A673 (cell line): ENCODE results near the gene ZFR. TPM values are rescaled to one million over a fixed set of nuclear protein-coding genes. Genes with fewer than 3 reads are reported as not detected.
"Not testable (repeated sequence)": the region's sequence is repeated elsewhere in the genome, so short reads cannot be mapped to it uniquely, and the experiment has no call there.

Experiments
- BruUV-seq: library from RNA; stranded (reverse); fragments of 400-500 nt; replicated peaks from 2 replicates; lab custom pipeline; 2021; lab: Mats Ljungman, UMichigan
- CTCF ChIA-PET: fragments of 300-600 bp; sonication (Branson Sonifier 250); formaldehyde crosslinking; loops from one replicate; lab custom pipeline; 2022; ENCODE audit warnings: antibody characterized with exemption; lab: Charles Lee
- POLR2A ChIA-PET: fragments of 300-600 bp; sonication (Branson Sonifier 250); formaldehyde crosslinking; loops from one replicate; lab custom pipeline; 2022; ENCODE audit warnings: antibody characterized with exemption; ENCODE audit not compliant: low non-redundant PET; lab: Charles Lee
- DNase-seq: peaks from one replicate; pipeline ENCODE4 v3.0.0-alpha.2; 2015; ENCODE audit warnings: low spot score
- H3K27ac ChIP-seq: fragments of 200-600 bp; sonication (generic); 2 replicates; pipeline ENCODE4 v1.5.1; 2016; ENCODE audit warnings: mixed run types, low read depth, mild to moderate bottlenecking, mixed read lengths, antibody characterized with exemption, low read length; ENCODE audit not compliant: poor library complexity, severe bottlenecking
- H3K27me3 ChIP-seq: fragments of 200-600 bp; sonication (generic); replicated peaks from 2 replicates; pipeline ENCODE4 v1.6.1; 2017; ENCODE audit warnings: mixed run types, low read depth, mild to moderate bottlenecking, mixed read lengths, antibody characterized with exemption, low read length; ENCODE audit not compliant: insufficient read depth, poor library complexity
- H3K36me3 ChIP-seq: fragments of 200-600 bp; sonication (generic); 2 replicates; pipeline ENCODE4 v1.6.1; 2016; ENCODE audit warnings: mixed run types, mild to moderate bottlenecking, mixed read lengths, antibody characterized with exemption, low read length; ENCODE audit not compliant: insufficient read depth, poor library complexity, severe bottlenecking
- H3K4me1 ChIP-seq: fragments of 200-600 bp; sonication (generic); 2 replicates; pipeline ENCODE4 v1.6.1; 2017; ENCODE audit warnings: mixed run types, mild to moderate bottlenecking, mixed read lengths, antibody characterized with exemption, low read length; ENCODE audit not compliant: insufficient read depth, poor library complexity, severe bottlenecking
- H3K4me3 ChIP-seq: fragments of 200-600 bp; sonication (generic); 2 replicates; pipeline ENCODE4 v1.5.1; 2016; ENCODE audit warnings: low read depth, mixed run types, mild to moderate bottlenecking, mixed read lengths, low read length; ENCODE audit not compliant: poor library complexity, severe bottlenecking
- H3K9me3 ChIP-seq: fragments of 200-600 bp; sonication (generic); 2 replicates; pipeline ENCODE4 v1.6.1; 2016; ENCODE audit warnings: mixed run types, low read depth, mild to moderate bottlenecking, mixed read lengths, antibody characterized with exemption, low read length; ENCODE audit not compliant: poor library complexity, severe bottlenecking
- CTCF ChIP-seq: fragments of 300-800, 200-600 bp; sonication (generic); conservative IDR thresholded peaks from 2 replicates; pipeline ENCODE4 v1.5.1; 2017; ENCODE audit warnings: low read depth, mild to moderate bottlenecking, antibody characterized with exemption, low read length, moderate library complexity, mixed read lengths
- EZH2 ChIP-seq: fragments of 200-600 bp; sonication (generic); IDR thresholded peaks from 2 replicates; pipeline ENCODE4 v1.6.1; 2017; ENCODE audit warnings: borderline replicate concordance, low read depth, mild to moderate bottlenecking, mixed read lengths, antibody characterized with exemption, low read length; ENCODE audit not compliant: poor library complexity, severe bottlenecking
- intact Hi-C: fragments of 100-400 bp; cut with micrococcal nuclease; formaldehyde crosslinking; loops from one replicate; pipeline ENCODE4 v1.10.0; 2022; ENCODE audit not compliant: unreplicated experiment
- total RNA-seq: library from RNA; stranded (reverse); gene quantifications from 2 replicates; pipeline ENCODE4 v1.2.3, GENCODE V29; 2021

The ZFR gene
- total RNA-seq, 1 experiment from 2014 or later, result 110 TPM

DNA sequence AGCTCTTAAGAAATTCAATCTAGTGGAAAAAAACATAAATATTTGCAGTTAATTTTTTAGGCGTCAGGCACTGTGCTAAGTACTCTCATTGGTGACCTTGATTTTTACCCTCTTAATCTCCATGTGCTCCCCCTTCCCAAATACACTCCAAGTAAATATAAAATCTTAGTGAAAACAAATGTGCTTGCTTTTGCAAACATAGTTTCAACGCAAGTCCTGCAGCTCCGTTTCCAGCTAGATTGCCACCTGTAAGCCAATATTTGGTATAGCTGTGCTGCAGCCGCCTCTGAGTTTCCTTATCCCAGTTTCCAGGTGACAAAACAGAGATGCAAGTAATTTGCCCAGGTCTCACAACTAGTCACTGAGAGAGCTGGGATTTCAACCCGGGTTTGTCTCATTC, 129.9 kb downstream of the ZFR start:
- intact Hi-C loops, result no loop called here
- Histone ChIP-seq H3K27ac (no peak overlapping the region), H3K27me3 (no peaks in the 10 kb centered on the region), H3K4me3 (no peak overlapping the region), H3K4me1 (peaks cover 10% of the 10 kb centered on the region), H3K9me3 (no peaks in the 10 kb centered on the region), H3K36me3 (no peaks in the 10 kb centered on the region)
- BruUV-seq, result no TSS peak
- ChIA-PET CTCF (no interaction called here), POLR2A (no interaction called here)
- TF ChIP-seq EZH2 (no peak), CTCF (no peak)
- DNase-seq, result no peak

- H3K36me3 ChIP-seq, H3K27me3 ChIP-seq, CTCF ChIA-PET, H3K27ac ChIP-seq, POLR2A ChIA-PET, BruUV-seq, DNase-seq, intact Hi-C loops, H3K4me3 ChIP-seq, H3K9me3 ChIP-seq: not testable (repeated sequence)
- H3K4me1 ChIP-seq, result peaks cover 10% of the 10 kb centered on the region
Measured at GRCh38 chr5:32314152-32314488, 130.4 kb downstream of the ZFR start.

DNA sequence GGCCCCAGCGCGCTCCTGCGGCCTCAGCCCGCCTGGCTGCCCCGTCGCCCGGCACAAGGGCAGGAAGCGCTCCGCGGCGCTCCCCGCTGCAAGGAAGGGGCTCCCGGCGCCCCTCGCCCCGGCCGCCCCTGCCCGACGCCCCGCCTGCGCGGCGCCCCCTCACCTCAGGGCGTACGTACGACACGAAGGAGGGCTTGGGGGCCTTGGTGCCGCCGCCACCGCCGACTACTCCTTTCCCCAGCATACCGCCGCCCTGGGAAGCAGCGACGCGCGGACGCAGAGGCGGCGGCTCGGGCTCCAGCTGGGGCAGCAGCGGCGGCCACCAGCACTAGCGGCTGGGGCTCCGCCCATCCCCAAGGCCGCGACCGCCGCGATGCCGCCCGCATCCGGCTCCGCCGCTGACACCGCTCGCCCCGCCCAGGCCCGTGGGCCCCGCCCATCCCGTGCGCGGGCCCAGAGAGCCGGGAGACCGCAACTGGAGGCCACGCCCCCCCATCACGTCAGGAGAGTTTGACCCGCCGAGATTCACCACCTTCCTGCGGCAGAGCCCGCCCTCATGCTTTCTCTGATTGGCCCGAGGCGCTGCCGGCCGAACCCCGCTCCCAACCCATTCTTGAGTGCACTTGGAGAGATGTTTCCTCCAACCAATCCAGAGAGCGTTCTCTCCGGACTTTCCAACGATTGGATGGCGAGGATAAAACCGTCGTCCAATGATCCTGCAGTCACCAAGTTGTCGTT, 131.8 kb downstream of the ZFR start, which contains the start of gene MTMR12:
Gene MTMR12, minus strand, starts transcription at position 345 of the 738 bp plus-strand sequence. Its CDS starts 101 bp downstream, at position 244.
- BruUV-seq, result no TSS peak
- intact Hi-C loops, result no loop called here
- H3K9me3 ChIP-seq, result no peaks in the 10 kb centered on the region
- H3K4me3 ChIP-seq, result peak within 1 kb of the TSS; percentile 97
- peaks cover 15% of the 10 kb centered on the region for H3K4me1 ChIP-seq
- no peaks in the 10 kb centered on the region for H3K36me3 ChIP-seq
- ChIA-PET CTCF (no interaction called here), POLR2A (no interaction called here)
- TF ChIP-seq EZH2, result no peak
- TF ChIP-seq CTCF, result no peak
- peak; percentile 100 for DNase-seq
- H3K27me3 ChIP-seq, result no peaks in the 10 kb centered on the region
- peak within 1 kb of the TSS; percentile 93 for H3K27ac ChIP-seq

DNA sequence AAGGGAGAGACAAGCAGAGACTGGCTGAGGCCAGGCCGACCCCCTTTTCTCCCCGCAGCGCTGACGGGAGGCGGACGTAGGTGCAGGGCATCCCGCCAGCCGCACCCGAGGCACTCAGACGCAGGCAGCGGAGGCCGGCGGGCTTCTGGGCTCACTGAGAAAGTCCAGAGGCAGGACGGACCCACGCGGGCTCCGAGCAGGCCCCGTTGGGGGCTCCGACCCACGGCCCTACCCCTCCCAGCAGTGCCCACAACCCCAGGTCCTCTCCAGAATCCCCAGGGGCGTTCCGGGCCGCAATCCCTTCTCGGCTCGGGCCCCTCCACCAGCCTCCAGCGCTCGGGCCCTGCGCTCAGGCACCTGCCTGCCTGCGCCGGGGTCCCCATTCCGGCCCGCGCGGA, 132.3 kb downstream of the ZFR start:
- POLR2A ChIA-PET, result no interaction called here
- BruUV-seq, result no TSS peak
- Histone ChIP-seq H3K4me1 (peaks cover 15% of the 10 kb centered on the region), H3K9me3 (no peaks in the 10 kb centered on the region), H3K27ac (peak overlapping the region; percentile 93), H3K36me3 (no peaks in the 10 kb centered on the region), H3K4me3 (peak overlapping the region; percentile 97), H3K27me3 (no peaks in the 10 kb centered on the region)
- intact Hi-C loops, result no loop called here
- CTCF ChIA-PET, result no interaction called here
- TF ChIP-seq EZH2 (no peak), CTCF (no peak)
- peak; percentile 68 for DNase-seq
